Measurements from ENCODE around the gene BNIP2.

DNA sequence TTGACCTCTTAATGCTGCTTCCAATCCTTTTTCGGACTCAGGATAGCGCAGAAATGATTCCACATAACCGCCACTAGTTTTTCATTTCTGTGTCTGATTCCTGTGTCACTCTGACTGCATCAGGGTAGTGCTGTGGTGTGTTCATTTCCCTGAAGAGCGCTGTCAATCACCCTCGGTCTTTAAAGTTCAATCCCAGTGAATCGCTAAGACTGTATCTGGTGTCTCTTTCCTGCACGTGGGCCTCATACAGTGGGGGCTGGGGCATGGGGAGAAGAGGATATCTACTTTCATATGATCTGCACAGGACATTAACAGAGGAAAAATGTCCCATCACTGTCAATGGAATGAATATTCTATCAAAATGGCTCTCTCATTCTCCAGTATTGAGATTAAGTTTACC, 32.9 kb upstream of the BNIP2 start:
- TF ChIP-seq, protein P1, sequence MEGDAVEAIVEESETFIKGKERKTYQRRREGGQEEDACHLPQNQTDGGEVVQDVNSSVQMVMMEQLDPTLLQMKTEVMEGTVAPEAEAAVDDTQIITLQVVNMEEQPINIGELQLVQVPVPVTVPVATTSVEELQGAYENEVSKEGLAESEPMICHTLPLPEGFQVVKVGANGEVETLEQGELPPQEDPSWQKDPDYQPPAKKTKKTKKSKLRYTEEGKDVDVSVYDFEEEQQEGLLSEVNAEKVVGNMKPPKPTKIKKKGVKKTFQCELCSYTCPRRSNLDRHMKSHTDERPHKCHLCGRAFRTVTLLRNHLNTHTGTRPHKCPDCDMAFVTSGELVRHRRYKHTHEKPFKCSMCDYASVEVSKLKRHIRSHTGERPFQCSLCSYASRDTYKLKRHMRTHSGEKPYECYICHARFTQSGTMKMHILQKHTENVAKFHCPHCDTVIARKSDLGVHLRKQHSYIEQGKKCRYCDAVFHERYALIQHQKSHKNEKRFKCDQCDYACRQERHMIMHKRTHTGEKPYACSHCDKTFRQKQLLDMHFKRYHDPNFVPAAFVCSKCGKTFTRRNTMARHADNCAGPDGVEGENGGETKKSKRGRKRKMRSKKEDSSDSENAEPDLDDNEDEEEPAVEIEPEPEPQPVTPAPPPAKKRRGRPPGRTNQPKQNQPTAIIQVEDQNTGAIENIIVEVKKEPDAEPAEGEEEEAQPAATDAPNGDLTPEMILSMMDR (IDR thresholded peaks at IDR 0.05; ENCODE audit: low read length): no peak
- TF ChIP-seq EZH2phosphoT487 (IDR thresholded peaks at IDR 0.05; ENCODE audit: low read length): no peak
